ENCODE data around the gene AGBL1. TPM values are rescaled to one million over a fixed set of nuclear protein-coding genes. Genes with fewer than 3 reads are reported as not detected.

Gene AGBL1
- total RNA-seq, 1 donor from 2014 or later = 0.07 TPM

GRCh38 chr15:86403221-86403620, 323.6 kb downstream of the AGBL1 start:
- no peak for TF ChIP-seq CTCF (conservative IDR thresholded peaks at IDR 0.05)
- Mint-ChIP-seq H3K9me3 (no peaks in the 10 kb centered on the region), H3K27ac (no peak overlapping the region), H3K4me3 (no peak overlapping the region), H3K4me1 (ENCODE audit: unreplicated experiment) (no peaks in the 10 kb centered on the region), H3K36me3 (no peaks in the 10 kb centered on the region), H3K27me3 (peaks cover 11% of the 10 kb centered on the region)
- DNase-seq (ENCODE audit: extremely low spot score, unreplicated experiment) = no peak

GRCh38 chr15:86403914-86404583, 324.4 kb downstream of the AGBL1 start:
- Mint-ChIP-seq H3K9me3 (no peaks in the 10 kb centered on the region), H3K4me3 (no peak overlapping the region), H3K27me3 (peaks cover 11% of the 10 kb centered on the region), H3K4me1 (ENCODE audit: unreplicated experiment) (no peaks in the 10 kb centered on the region), H3K36me3 (no peaks in the 10 kb centered on the region), H3K27ac (no peak overlapping the region)
- no peak for DNase-seq (ENCODE audit: extremely low spot score, unreplicated experiment)
- no peak for TF ChIP-seq CTCF (conservative IDR thresholded peaks at IDR 0.05)

- Mint-ChIP-seq H3K27ac (no peak overlapping the region), H3K4me1 (ENCODE audit: unreplicated experiment) (no peaks in the 10 kb centered on the region), H3K27me3 (peaks cover 15% of the 10 kb centered on the region), H3K36me3 (no peaks in the 10 kb centered on the region), H3K4me3 (no peak overlapping the region), H3K9me3 (no peaks in the 10 kb centered on the region)
- no peak for DNase-seq (ENCODE audit: extremely low spot score, unreplicated experiment)
- no peak for TF ChIP-seq CTCF (conservative IDR thresholded peaks at IDR 0.05)
Observed at GRCh38 chr15:86408261-86408660, 328.6 kb downstream of the AGBL1 start.

- H3K4me3 Mint-ChIP-seq = no peak overlapping the region
- no peaks in the 10 kb centered on the region for H3K9me3 Mint-ChIP-seq
- no peak overlapping the region for H3K27ac Mint-ChIP-seq
- H3K4me1 Mint-ChIP-seq (ENCODE audit: unreplicated experiment) = no peaks in the 10 kb centered on the region
- peaks cover 10% of the 10 kb centered on the region for H3K27me3 Mint-ChIP-seq
- no peak for TF ChIP-seq CTCF (conservative IDR thresholded peaks at IDR 0.05)
- no peaks in the 10 kb centered on the region for H3K36me3 Mint-ChIP-seq
- no peak for DNase-seq (ENCODE audit: extremely low spot score, unreplicated experiment)
Observed at GRCh38 chr15:86411916-86412315, 332.2 kb downstream of the AGBL1 start.

GRCh38 chr15:86413191-86413590, 333.5 kb downstream of the AGBL1 start:
- Mint-ChIP-seq H3K4me1 (ENCODE audit: unreplicated experiment) (no peaks in the 10 kb centered on the region), H3K4me3 (no peak overlapping the region), H3K27me3 (peaks cover 10% of the 10 kb centered on the region), H3K36me3 (no peaks in the 10 kb centered on the region), H3K27ac (no peak overlapping the region), H3K9me3 (no peaks in the 10 kb centered on the region)
- DNase-seq (ENCODE audit: extremely low spot score, unreplicated experiment) = no peak
- no peak for TF ChIP-seq CTCF (conservative IDR thresholded peaks at IDR 0.05)

Data from type B pancreatic cell (in vitro differentiated cells).